Fibroblast of lung (primary cell): ENCODE measurements around the gene METTL1.

Source experiments
- EZH2 ChIP-seq: IDR thresholded peaks from 2 replicates; pipeline ENCODE4 v1.5.1; 2012; ENCODE audit warnings: low read length, control low read depth, mild to moderate bottlenecking; ENCODE audit errors: missing control alignments
- TF ChIP-seq, protein P1 (sequence below), 2 donors: IDR thresholded peaks in 1 of 2; conservative IDR thresholded peaks in 1 of 2; 1 replicate in 1 of 2; 2 replicates in 1 of 2; pipeline ENCODE4 v1.5.1; 2011 to 2012; ENCODE audit warnings: low read length in 2 of 2, control low read depth in 1 of 2, inconsistent platforms in 1 of 2, low read depth in 1 of 2, mild to moderate bottlenecking in 1 of 2

DNA sequence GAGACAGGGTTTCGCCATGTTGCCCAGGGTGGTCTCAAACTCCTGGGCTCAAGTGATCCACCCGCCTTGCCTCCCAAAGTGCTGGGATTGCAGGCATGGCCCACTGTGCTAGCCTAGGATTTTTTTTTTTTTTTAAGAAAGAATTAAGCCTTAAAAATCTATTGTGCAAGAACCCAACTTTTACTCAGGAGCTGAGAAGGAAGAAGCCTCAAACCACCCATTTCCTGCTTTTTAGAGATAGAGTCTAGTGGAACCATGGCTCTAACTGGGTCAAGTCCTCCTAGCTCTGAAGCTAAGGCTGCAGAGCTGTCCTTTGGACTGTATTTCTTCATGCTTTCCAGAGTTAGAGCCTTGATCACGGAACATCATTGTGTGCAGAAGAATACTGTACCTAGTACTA, 9.3 kb upstream of the METTL1 start:
- TF ChIP-seq, protein P1, sequence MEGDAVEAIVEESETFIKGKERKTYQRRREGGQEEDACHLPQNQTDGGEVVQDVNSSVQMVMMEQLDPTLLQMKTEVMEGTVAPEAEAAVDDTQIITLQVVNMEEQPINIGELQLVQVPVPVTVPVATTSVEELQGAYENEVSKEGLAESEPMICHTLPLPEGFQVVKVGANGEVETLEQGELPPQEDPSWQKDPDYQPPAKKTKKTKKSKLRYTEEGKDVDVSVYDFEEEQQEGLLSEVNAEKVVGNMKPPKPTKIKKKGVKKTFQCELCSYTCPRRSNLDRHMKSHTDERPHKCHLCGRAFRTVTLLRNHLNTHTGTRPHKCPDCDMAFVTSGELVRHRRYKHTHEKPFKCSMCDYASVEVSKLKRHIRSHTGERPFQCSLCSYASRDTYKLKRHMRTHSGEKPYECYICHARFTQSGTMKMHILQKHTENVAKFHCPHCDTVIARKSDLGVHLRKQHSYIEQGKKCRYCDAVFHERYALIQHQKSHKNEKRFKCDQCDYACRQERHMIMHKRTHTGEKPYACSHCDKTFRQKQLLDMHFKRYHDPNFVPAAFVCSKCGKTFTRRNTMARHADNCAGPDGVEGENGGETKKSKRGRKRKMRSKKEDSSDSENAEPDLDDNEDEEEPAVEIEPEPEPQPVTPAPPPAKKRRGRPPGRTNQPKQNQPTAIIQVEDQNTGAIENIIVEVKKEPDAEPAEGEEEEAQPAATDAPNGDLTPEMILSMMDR (conservative IDR thresholded peaks at IDR 0.05 in 1 of 2, IDR thresholded peaks at IDR 0.05 in 1 of 2; ENCODE audit: low read depth in 1 of 2, low read length in 2 of 2), result no peak
- no peak for TF ChIP-seq EZH2
